ENCODE results near the gene PPIL6. TPM values are rescaled to one million over a fixed set of nuclear protein-coding genes. Genes with fewer than 3 reads are reported as not detected.

Gene PPIL6
- total RNA-seq, 4 donors from 2014 or later: 0.64 to 4.0 (median 1.9) TPM; not detected in 1

- TF ChIP-seq POLR2AphosphoS5 (IDR thresholded peaks at IDR 0.05) (no peak), POLR2A (IDR thresholded peaks at IDR 0.05) (no peak), EP300 (IDR thresholded peaks at IDR 0.05; ENCODE audit: low read depth) (no peak)
- TF ChIP-seq, protein P1, sequence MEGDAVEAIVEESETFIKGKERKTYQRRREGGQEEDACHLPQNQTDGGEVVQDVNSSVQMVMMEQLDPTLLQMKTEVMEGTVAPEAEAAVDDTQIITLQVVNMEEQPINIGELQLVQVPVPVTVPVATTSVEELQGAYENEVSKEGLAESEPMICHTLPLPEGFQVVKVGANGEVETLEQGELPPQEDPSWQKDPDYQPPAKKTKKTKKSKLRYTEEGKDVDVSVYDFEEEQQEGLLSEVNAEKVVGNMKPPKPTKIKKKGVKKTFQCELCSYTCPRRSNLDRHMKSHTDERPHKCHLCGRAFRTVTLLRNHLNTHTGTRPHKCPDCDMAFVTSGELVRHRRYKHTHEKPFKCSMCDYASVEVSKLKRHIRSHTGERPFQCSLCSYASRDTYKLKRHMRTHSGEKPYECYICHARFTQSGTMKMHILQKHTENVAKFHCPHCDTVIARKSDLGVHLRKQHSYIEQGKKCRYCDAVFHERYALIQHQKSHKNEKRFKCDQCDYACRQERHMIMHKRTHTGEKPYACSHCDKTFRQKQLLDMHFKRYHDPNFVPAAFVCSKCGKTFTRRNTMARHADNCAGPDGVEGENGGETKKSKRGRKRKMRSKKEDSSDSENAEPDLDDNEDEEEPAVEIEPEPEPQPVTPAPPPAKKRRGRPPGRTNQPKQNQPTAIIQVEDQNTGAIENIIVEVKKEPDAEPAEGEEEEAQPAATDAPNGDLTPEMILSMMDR (IDR thresholded peaks at IDR 0.05): no peak
- Histone ChIP-seq H3K27ac (no peak overlapping the region), H3K4me3 (no peak overlapping the region), H3K36me3 (peaks cover 0 to 34% (median 3%) of the 10 kb centered on the region in 4 donors), H3K27me3 (no peaks in the 10 kb centered on the region), H3K9me3 (no peaks in the 10 kb centered on the region), H3K4me1 (no peaks in the 10 kb centered on the region)
- no peak for DNase-seq
- in situ Hi-C loops (cut with MboI; ENCODE audit: low pct_ligation_motif_present in 1 of 4, low pct_unique_long_range_greater_than_20kb in 1 of 4, low sequenced_read_pairs in 3 of 4): no loop called here
- intact Hi-C loops (cut with DNase I; ENCODE audit: low total_unique reads): no loop called here
Observed at GRCh38 chr6:109358204-109358603, 82.2 kb downstream of the PPIL6 start.

GRCh38 chr6:109356237-109356636, 84.2 kb downstream of the PPIL6 start:
- peaks cover 0 to 17% (median 0%) of the 10 kb centered on the region in 4 donors for H3K36me3 ChIP-seq
- DNase-seq: no peak
- no peaks in the 10 kb centered on the region for H3K9me3 ChIP-seq
- TF ChIP-seq EP300 (IDR thresholded peaks at IDR 0.05; ENCODE audit: low read depth) (no peak), POLR2AphosphoS5 (IDR thresholded peaks at IDR 0.05) (no peak), POLR2A (IDR thresholded peaks at IDR 0.05) (no peak)
- TF ChIP-seq, protein P1 (IDR thresholded peaks at IDR 0.05): no peak
- no peak overlapping the region for H3K4me3 ChIP-seq
- intact Hi-C loops (cut with DNase I; ENCODE audit: low total_unique reads) (no loop called here), in situ Hi-C loops (cut with MboI; ENCODE audit: low pct_ligation_motif_present in 1 of 4, low pct_unique_long_range_greater_than_20kb in 1 of 4, low sequenced_read_pairs in 3 of 4) (no loop called here)
- no peaks in the 10 kb centered on the region for H3K27me3 ChIP-seq
- no peak overlapping the region for H3K27ac ChIP-seq
- H3K4me1 ChIP-seq: peaks cover 6 to 19% (median 16%) of the 10 kb centered on the region in 4 donors
- WGBS, 2 donors (ENCODE audit: low coverage in 1 of 2): 97 to 100% methylated on average over 2 to 3 of the region's 3 CpGs

DNA sequence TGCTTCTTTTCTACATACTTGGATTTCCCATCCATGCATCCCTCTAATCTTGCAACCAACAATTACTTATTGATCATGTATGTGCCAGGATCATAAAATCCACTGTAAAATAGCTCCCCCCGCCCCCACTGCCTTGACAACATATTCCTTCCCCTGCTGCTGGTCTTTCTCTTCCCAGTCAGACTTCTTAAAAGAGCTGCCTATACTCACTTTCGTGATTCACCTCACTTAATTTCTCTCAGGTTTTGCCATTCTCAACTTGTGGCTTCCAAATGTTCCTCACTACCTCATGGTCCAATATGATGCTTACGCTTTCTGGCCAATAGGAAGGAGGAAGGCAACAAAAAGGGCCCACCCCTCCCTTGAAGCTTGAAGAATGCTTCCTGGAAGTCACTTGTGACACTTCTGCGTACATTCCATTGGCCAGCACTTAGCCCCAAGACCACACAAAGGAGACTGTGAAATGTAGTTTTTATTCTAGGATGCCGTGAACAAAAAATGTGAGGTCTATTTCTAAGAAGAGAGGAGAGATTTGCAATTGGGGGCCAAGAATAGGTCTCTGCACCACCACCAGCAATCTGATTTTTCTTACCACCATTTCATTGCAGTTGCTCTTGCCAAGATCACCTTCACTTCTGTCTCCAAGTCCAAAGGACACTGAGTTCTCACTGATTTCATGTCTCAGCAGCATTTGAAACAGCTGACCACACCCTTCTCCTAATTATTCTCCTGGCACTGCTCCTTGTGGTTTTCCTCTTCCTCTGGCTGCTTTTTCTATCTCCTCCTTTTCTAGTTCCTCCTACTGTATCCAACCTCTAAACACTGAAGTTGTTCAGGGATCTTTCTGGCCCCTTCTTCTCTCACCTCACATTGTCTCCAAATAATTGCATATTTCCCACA, 88.9 kb downstream of the PPIL6 start:
- TF ChIP-seq POLR2AphosphoS5 (IDR thresholded peaks at IDR 0.05) (peak in 2 of 3 donors; percentile 50 to 68), POLR2A (IDR thresholded peaks at IDR 0.05) (no peak), EP300 (IDR thresholded peaks at IDR 0.05; ENCODE audit: low read depth) (no peak)
- TF ChIP-seq, protein P1 (IDR thresholded peaks at IDR 0.05): no peak
- peak overlapping the region; percentile 69 to 86 (median 83) for H3K27ac ChIP-seq
- peaks cover 23 to 64% (median 49%) of the 10 kb centered on the region in 4 donors for H3K4me1 ChIP-seq
- H3K36me3 ChIP-seq: peaks cover 0 to 11% (median 0%) of the 10 kb centered on the region in 4 donors
- H3K4me3 ChIP-seq: no peak overlapping the region
- H3K9me3 ChIP-seq: no peaks in the 10 kb centered on the region
- in situ Hi-C loops (cut with MboI; ENCODE audit: low pct_ligation_motif_present in 1 of 4, low pct_unique_long_range_greater_than_20kb in 1 of 4, low sequenced_read_pairs in 3 of 4) (no loop called here), intact Hi-C loops (cut with DNase I; ENCODE audit: low total_unique reads) (no loop called here)
- no peaks in the 10 kb centered on the region for H3K27me3 ChIP-seq
- peak; percentile 29 for DNase-seq
- WGBS, 2 donors (ENCODE audit: low coverage in 1 of 2): 90% methylated on average over 3 to 5 of the region's 5 CpGs

DNA sequence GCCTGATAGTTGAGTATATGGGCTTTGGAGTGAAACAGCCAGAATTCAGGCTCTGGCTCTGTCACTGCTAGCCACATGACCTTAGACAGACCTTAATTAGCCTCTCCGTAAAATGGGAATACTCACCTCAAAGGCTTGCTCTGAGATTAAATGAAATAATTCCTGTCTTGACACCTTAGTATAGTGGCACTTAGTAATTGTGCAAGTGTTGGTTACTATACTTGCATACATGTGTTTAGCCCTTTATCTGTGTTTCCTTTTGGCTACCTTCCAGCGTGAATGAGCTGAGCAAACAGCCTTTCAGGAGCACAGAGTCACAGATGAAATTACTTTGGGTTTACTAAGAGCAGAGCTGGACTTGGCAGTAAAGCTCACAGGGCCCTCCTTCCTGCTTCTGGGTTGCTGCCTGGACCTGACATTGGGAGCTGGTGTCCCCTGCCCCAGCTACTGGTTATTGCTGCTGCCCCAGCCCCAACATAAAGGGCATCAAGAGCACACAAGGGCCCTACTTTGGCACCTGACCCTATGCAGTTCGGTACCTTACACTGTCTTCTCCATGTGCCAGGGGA, 90.9 kb downstream of the PPIL6 start:
- peaks cover 23 to 64% (median 49%) of the 10 kb centered on the region in 4 donors for H3K4me1 ChIP-seq

More for the DNA sequence above, 90.9 kb downstream of the PPIL6 start:
- no peak overlapping the region for H3K4me3 ChIP-seq
- H3K36me3 ChIP-seq: no peaks in the 10 kb centered on the region
- peak overlapping the region; percentile 69 to 86 (median 83) for H3K27ac ChIP-seq
- DNase-seq: peak; percentile 70
- H3K9me3 ChIP-seq: no peaks in the 10 kb centered on the region
- intact Hi-C loops (cut with DNase I; ENCODE audit: low total_unique reads): no loop called here
- peak in 2 of 3 donors; percentile 73 to 81 for TF ChIP-seq POLR2AphosphoS5 (IDR thresholded peaks at IDR 0.05)
- TF ChIP-seq POLR2A (IDR thresholded peaks at IDR 0.05): peak; percentile 34
- TF ChIP-seq, protein P1 (IDR thresholded peaks at IDR 0.05): no peak
- in situ Hi-C loops (cut with MboI; ENCODE audit: low pct_ligation_motif_present in 1 of 4, low pct_unique_long_range_greater_than_20kb in 1 of 4, low sequenced_read_pairs in 3 of 4): no loop called here
- H3K27me3 ChIP-seq: no peaks in the 10 kb centered on the region
- WGBS, 2 donors (ENCODE audit: low coverage in 1 of 2): 49 to 60% methylated on average over 1 to 3 of the region's 3 CpGs

Data from transverse colon (tissue), 4 donors.